SK-N-SH treated with all-trans-retinoic acid at 6 μM for 48 hours (cell line): ENCODE results near the gene NAIF1.

Experiments
- ATAC-seq: fragments of 200-7000 bp; cut with Tn5 transposase; 3 replicates; pipeline ENCODE4 v1.9.1; 2020; ENCODE audit warnings: mild to moderate bottlenecking, moderate library complexity
- ARNTL ChIP-seq: fragments of 450-650 bp; formaldehyde crosslinking; IDR thresholded peaks from 2 replicates; pipeline ENCODE4 v1.5.0; 2020; ENCODE audit warnings: low read depth, mild to moderate bottlenecking, moderate library complexity, borderline replicate concordance
- BACH2 ChIP-seq: fragments of 250-450 bp; sonication (Bioruptor Pico); IDR thresholded peaks from 2 replicates; pipeline ENCODE4 v1.9.0; 2021; ENCODE audit warnings: mild to moderate bottlenecking, borderline replicate concordance
- CREB5 ChIP-seq: fragments of 250-450 bp; sonication (Bioruptor Pico); IDR thresholded peaks from 2 replicates; pipeline ENCODE4 v1.5.1; 2020; ENCODE audit warnings: low read depth, mild to moderate bottlenecking, moderate library complexity
- CSDC2 ChIP-seq: fragments of 250-450 bp; sonication (Bioruptor Pico); IDR thresholded peaks from 2 replicates; pipeline ENCODE4 v1.5.0; 2020; ENCODE audit warnings: mild to moderate bottlenecking, moderate library complexity
- CSRNP3 ChIP-seq: fragments of 250-450 bp; sonication (Bioruptor Pico); IDR thresholded peaks from 2 replicates; pipeline ENCODE4 v1.5.1; 2021; ENCODE audit warnings: mild to moderate bottlenecking, moderate library complexity
- ESRRG ChIP-seq: fragments of 250-450 bp; sonication (Bioruptor Pico); IDR thresholded peaks from 2 replicates; pipeline ENCODE4 v1.6.1; 2021; ENCODE audit warnings: mild to moderate bottlenecking
- GLIS3 ChIP-seq: fragments of 250-450 bp; sonication (Bioruptor Pico); IDR thresholded peaks from 2 replicates; pipeline ENCODE4 v1.5.0; 2020; ENCODE audit warnings: mild to moderate bottlenecking, moderate library complexity
- ISL1 ChIP-seq: fragments of 250-450 bp; sonication (Bioruptor Pico); IDR thresholded peaks from 2 replicates; pipeline ENCODE4 v2.1.2; 2022; ENCODE audit warnings: mild to moderate bottlenecking, moderate library complexity
- OSR1 ChIP-seq: fragments of 250-450 bp; sonication (Bioruptor Pico); IDR thresholded peaks from 2 replicates; pipeline ENCODE4 v1.8.0; 2022; ENCODE audit warnings: moderate library complexity, mild to moderate bottlenecking, inconsistent platforms
- PPARA ChIP-seq: fragments of 250-450 bp; sonication (Bioruptor Pico); IDR thresholded peaks from 2 replicates; pipeline ENCODE4 v1.5.0; 2020; ENCODE audit warnings: mild to moderate bottlenecking, borderline replicate concordance
- RARB ChIP-seq: fragments of 250-450 bp; sonication (Bioruptor Pico); IDR thresholded peaks from 2 replicates; pipeline ENCODE4 v1.8.0; 2021; ENCODE audit warnings: mild to moderate bottlenecking, moderate library complexity
- TCF4 ChIP-seq: fragments of 250-450 bp; sonication (Bioruptor Pico); IDR thresholded peaks from 2 replicates; pipeline ENCODE4 v1.8.0; 2021; ENCODE audit warnings: mild to moderate bottlenecking, moderate library complexity, borderline replicate concordance
- TOX ChIP-seq: fragments of 250-450 bp; sonication (Bioruptor Pico); IDR thresholded peaks from 2 replicates; pipeline ENCODE4 v1.8.0; 2021; ENCODE audit warnings: mild to moderate bottlenecking, moderate library complexity, borderline replicate concordance
- TSHZ2 ChIP-seq: fragments of 250-450 bp; sonication (Bioruptor Pico); IDR thresholded peaks from 2 replicates; pipeline ENCODE4 v1.5.0; 2020; ENCODE audit warnings: mild to moderate bottlenecking, moderate library complexity
- ZFP3 ChIP-seq: fragments of 250-450 bp; sonication (Bioruptor Pico); IDR thresholded peaks from 2 replicates; pipeline ENCODE4 v1.5.0; 2020; ENCODE audit warnings: mild to moderate bottlenecking, moderate library complexity
- ZNF565 ChIP-seq: fragments of 450-650 bp; formaldehyde crosslinking; conservative IDR thresholded peaks from 2 replicates; pipeline ENCODE4 v1.5.0; 2020; ENCODE audit warnings: low read depth, mild to moderate bottlenecking, moderate library complexity
- ZNF70 ChIP-seq: fragments of 450-650 bp; formaldehyde crosslinking; IDR thresholded peaks from 2 replicates; pipeline ENCODE4 v1.5.0; 2020; ENCODE audit warnings: mild to moderate bottlenecking, moderate library complexity
- ZNF8 ChIP-seq: fragments of 450-650 bp; formaldehyde crosslinking; IDR thresholded peaks from 2 replicates; pipeline ENCODE4 v1.5.0; 2020; ENCODE audit warnings: mild to moderate bottlenecking, moderate library complexity
- TF ChIP-seq, protein P1 (sequence below): fragments of 250-450 bp; sonication (Bioruptor Pico); IDR thresholded peaks from 2 replicates; pipeline ENCODE4 v1.8.0; 2021; ENCODE audit warnings: low read depth, mild to moderate bottlenecking, moderate library complexity, borderline replicate concordance
- TF ChIP-seq, protein P2 (sequence below): fragments of 250-450 bp; sonication (Bioruptor Pico); IDR thresholded peaks from 2 replicates; pipeline ENCODE4 v1.8.0; 2020; ENCODE audit warnings: mild to moderate bottlenecking, moderate library complexity, borderline replicate concordance

The NAIF1 gene

DNA sequence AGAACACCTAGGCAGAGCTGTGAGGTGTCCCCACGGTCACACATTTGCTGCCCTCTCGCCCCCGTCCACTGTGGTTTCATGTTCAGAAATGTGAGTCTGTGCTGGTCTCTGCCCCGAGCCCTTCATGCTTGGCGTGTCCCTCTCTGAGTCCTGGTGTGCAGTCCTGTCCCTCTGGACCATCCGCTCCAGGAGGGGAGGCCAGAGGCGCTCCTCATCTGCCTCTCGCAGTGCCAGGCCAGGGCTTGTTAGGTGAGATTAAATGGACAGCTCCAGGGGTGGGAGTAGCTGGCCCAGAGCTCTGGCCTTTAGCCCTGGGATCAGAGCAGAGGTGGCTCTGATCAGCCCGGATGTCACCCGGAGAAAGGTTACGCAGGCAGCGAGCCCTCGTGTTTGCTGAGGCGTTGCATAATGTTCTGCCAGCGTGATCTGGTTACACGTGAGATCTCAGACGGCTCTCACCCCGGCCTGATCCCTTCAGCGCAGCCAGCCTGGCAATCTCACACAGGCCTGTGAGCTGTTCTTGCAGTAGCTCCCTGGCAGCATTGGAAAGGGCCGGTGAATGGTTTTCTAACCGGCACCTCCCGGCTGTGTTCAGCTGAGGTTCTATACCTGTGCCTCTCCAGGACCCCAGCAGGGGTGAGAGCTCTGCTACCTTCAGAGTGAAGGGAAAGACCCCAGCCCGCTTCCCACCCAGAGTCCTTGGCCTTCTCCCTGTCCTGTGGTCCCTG lies 35.9 kb upstream of the NAIF1 start:
- no peak for ATAC-seq
- TF ChIP-seq ESRRG = no peak
- no peak for TF ChIP-seq ZNF565 (CRISPR knock-in tag)
- TF ChIP-seq CSDC2 (CRISPR knock-in tag) = no peak
- TF ChIP-seq TSHZ2 (CRISPR knock-in tag) = no peak
- no peak for TF ChIP-seq CREB5 (CRISPR knock-in tag)
- TF ChIP-seq, protein P1, sequence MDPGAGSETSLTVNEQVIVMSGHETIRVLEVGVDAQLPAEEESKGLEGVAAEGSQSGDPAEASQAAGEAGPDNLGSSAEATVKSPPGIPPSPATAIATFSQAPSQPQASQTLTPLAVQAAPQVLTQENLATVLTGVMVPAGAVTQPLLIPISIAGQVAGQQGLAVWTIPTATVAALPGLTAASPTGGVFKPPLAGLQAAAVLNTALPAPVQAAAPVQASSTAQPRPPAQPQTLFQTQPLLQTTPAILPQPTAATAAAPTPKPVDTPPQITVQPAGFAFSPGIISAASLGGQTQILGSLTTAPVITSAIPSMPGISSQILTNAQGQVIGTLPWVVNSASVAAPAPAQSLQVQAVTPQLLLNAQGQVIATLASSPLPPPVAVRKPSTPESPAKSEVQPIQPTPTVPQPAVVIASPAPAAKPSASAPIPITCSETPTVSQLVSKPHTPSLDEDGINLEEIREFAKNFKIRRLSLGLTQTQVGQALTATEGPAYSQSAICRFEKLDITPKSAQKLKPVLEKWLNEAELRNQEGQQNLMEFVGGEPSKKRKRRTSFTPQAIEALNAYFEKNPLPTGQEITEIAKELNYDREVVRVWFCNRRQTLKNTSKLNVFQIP (CRISPR knock-in tag) = no peak
- no peak for TF ChIP-seq PPARA (CRISPR knock-in tag)
- no peak for TF ChIP-seq ISL1 (CRISPR knock-in tag)
- TF ChIP-seq TOX (CRISPR knock-in tag) = no peak
- TF ChIP-seq BACH2 (CRISPR knock-in tag) = no peak
- TF ChIP-seq, all 23 proteins: peak for 0

DNA sequence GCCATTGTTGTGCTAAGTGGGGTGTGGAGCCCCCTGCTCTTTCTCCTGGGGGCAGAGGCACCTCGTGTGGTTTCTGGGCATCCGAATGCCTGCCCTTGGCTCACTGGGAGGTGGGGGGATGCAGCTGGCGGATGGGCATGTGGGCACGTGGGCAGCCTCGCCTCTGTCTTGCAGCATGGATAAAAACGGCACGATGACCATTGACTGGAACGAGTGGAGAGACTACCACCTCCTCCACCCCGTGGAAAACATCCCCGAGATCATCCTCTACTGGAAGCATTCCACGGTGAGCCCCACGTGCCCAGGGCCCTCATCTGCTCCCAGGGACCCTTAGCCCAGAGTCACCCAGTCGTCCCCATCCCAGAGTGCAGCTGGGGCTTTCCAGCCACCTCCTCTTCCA lies 35.1 kb upstream of the NAIF1 start:
- no peak for ATAC-seq
- no peak for TF ChIP-seq RARB
- no peak for TF ChIP-seq ZNF8 (CRISPR knock-in tag)

DNA sequence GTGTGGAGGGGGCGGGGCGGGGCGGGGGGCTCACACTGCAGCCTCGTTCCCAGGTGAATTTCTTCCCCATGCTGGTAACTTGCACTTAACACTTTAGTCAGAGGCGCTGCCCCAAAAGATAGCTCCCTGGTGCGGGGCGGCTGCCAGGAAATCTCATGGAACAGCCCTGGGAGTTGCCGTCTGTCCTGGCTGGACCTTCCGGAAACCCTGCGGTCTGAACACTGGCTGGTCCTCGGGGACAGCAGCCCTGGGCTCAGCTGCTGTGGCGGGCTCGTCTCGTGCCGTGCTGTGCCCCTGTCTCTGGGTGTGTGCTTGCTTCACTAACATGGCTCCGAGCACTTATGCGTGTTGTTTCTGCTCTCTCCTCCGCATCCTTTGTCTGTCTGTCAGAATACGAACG lies 34.6 kb upstream of the NAIF1 start:
- no peak for TF ChIP-seq ZNF70 (CRISPR knock-in tag)
- TF ChIP-seq CSRNP3 (CRISPR knock-in tag) = no peak
- TF ChIP-seq OSR1 (CRISPR knock-in tag) = no peak
- TF ChIP-seq RARB = no peak
- no peak for TF ChIP-seq BACH2 (CRISPR knock-in tag)
- TF ChIP-seq, protein P2, sequence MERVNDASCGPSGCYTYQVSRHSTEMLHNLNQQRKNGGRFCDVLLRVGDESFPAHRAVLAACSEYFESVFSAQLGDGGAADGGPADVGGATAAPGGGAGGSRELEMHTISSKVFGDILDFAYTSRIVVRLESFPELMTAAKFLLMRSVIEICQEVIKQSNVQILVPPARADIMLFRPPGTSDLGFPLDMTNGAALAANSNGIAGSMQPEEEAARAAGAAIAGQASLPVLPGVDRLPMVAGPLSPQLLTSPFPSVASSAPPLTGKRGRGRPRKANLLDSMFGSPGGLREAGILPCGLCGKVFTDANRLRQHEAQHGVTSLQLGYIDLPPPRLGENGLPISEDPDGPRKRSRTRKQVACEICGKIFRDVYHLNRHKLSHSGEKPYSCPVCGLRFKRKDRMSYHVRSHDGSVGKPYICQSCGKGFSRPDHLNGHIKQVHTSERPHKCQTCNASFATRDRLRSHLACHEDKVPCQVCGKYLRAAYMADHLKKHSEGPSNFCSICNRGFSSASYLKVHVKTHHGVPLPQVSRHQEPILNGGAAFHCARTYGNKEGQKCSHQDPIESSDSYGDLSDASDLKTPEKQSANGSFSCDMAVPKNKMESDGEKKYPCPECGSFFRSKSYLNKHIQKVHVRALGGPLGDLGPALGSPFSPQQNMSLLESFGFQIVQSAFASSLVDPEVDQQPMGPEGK (CRISPR knock-in tag) = no peak
- no peak for TF ChIP-seq ZNF565 (CRISPR knock-in tag)
- TF ChIP-seq TCF4 = no peak
- no peak for TF ChIP-seq ARNTL (CRISPR knock-in tag)
- TF ChIP-seq, all 23 proteins: peak for 0
- no peak for ATAC-seq

DNA sequence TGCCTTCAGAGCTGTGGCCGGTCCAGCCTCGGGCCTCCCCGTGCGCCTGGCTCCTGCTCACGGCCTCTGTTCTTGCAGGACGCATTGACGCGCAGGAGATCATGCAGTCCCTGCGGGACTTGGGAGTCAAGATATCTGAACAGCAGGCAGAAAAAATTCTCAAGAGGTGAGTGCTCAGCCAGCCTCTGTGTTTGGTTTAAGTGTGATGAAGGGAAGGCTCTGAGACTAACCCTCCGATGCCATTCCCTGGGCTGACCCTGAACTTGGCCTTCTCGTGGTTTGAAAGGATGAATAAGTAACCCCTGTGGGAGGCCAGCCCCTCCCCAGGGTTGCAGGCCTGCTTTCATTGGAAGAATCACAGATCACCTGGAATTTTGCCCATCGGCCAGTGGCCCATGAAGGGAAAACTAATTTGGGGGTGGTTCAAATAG lies 34.1 kb upstream of the NAIF1 start:
- no peak for ATAC-seq
- TF ChIP-seq ZFP3 (CRISPR knock-in tag) (no peak), ISL1 (CRISPR knock-in tag) (no peak), GLIS3 (CRISPR knock-in tag) (no peak)
